MM.1S (cell line): ENCODE results near the gene AARS2.

Source experiments
- DNase-seq: peaks from one replicate; pipeline ENCODE4 v3.0.0-alpha.2; 2015
- H2AFZ ChIP-seq: fragments of 300-600 bp; sonication (generic); 2 replicates; pipeline ENCODE4 v1.6.0; 2016; ENCODE audit warnings: antibody characterized with exemption, low read length
- H3F3A ChIP-seq: fragments of 300-600 bp; sonication (generic); 2 replicates; pipeline ENCODE4 v1.6.1; 2016; ENCODE audit warnings: mild to moderate bottlenecking, antibody characterized with exemption, low read length, moderate library complexity, mixed read lengths; ENCODE audit not compliant: insufficient read depth
- H3K27ac ChIP-seq: fragments of 300-600 bp; sonication (generic); 2 replicates; pipeline ENCODE4 v1.5.1; 2016; ENCODE audit warnings: mild to moderate bottlenecking, low read length
- H3K27me3 ChIP-seq: fragments of 300-600 bp; sonication (generic); replicated peaks from 2 replicates; pipeline ENCODE4 v1.6.0; 2016; ENCODE audit warnings: low read length; ENCODE audit not compliant: insufficient read depth
- H3K36me3 ChIP-seq: fragments of 300-600 bp; sonication (generic); replicated peaks from 2 replicates; pipeline ENCODE4 v1.6.1; 2016; ENCODE audit warnings: mild to moderate bottlenecking, low read length, mixed read lengths; ENCODE audit not compliant: insufficient read depth
- H3K4me1 ChIP-seq: fragments of 300-600 bp; sonication (generic); 2 replicates; pipeline ENCODE4 v1.6.1; 2016; ENCODE audit warnings: low read length, mixed read lengths
- H3K4me2 ChIP-seq: fragments of 300-600 bp; sonication (generic); 2 replicates; pipeline ENCODE4 v1.6.0; 2016; ENCODE audit warnings: low read depth, low read length
- H3K4me3 ChIP-seq: fragments of 300-600 bp; sonication (generic); 2 replicates; pipeline ENCODE4 v1.5.1; 2016; ENCODE audit warnings: low read length, mixed read lengths
- H3K79me2 ChIP-seq: fragments of 300-600 bp; sonication (generic); 2 replicates; pipeline ENCODE4 v1.6.1; 2016; ENCODE audit warnings: mixed run types, low read length, mixed read lengths
- H3K9ac ChIP-seq: fragments of 300-600 bp; sonication (generic); 2 replicates; pipeline ENCODE4 v1.6.1; 2016; ENCODE audit warnings: low read length, mixed read lengths
- H3K9me2 ChIP-seq: fragments of 300-600 bp; sonication (generic); replicated peaks from 2 replicates; pipeline ENCODE4 v1.6.1; 2016; ENCODE audit warnings: mild to moderate bottlenecking, low read length, mixed read lengths; ENCODE audit not compliant: insufficient read depth
- H3K9me3 ChIP-seq: fragments of 300-600 bp; sonication (generic); replicated peaks from 2 replicates; pipeline ENCODE4 v1.6.1; 2016; ENCODE audit warnings: mild to moderate bottlenecking, low read length, mixed read lengths; ENCODE audit not compliant: insufficient read depth
- H4K20me1 ChIP-seq: fragments of 300-600 bp; sonication (generic); 2 replicates; pipeline ENCODE4 v1.6.1; 2016; ENCODE audit warnings: mild to moderate bottlenecking, low read length, moderate library complexity, mixed read lengths; ENCODE audit not compliant: insufficient read depth
- EZH2 ChIP-seq: fragments of 300-600 bp; sonication (generic); optimal IDR thresholded peaks from 2 replicates; pipeline ENCODE3; 2017; ENCODE audit warnings: low read depth, mild to moderate bottlenecking, antibody characterized with exemption, low read length, mixed read lengths
- EZH2phosphoT487 ChIP-seq: fragments of 300-600 bp; sonication (generic); IDR thresholded peaks from 2 replicates; pipeline ENCODE4 v1.6.1; 2018; ENCODE audit warnings: antibody characterized with exemption, low read length
- TF ChIP-seq, protein P1 (sequence below): fragments of 300-600 bp; sonication (generic); IDR thresholded peaks from 2 replicates; pipeline ENCODE4 v1.5.1; 2016; ENCODE audit warnings: antibody characterized with exemption, low read length, mixed read lengths

The AARS2 gene

DNA sequence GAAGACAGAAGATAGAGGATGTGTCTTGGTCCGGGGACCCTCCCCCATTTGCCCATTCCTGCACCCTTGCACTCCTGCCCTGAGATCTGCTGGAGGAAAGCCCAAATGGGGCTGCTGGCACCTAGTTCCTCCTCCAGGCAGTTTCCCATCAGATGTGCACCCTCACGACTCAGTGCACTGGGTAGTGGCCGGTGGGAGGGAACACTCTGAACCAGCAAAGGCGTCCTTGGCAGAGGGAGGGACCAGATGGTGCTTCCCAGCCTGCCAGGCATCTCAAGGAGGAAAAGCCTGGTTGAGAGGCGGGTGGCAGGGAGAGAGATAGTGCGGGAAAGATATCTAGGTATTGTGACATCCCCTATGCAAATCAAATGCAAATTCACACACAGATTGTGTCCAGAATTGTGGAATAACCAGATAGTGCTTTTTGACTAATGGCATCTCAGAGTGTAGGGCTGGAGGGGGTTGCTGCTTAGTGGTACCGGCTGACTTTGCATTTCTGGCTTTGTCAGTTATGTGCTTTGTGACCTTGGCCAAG is 23.4 kb downstream of the AARS2 start:
- Histone ChIP-seq H3K27ac (no peak overlapping the region), H3K36me3 (no peaks in the 10 kb centered on the region), H3K9me3 (no peaks in the 10 kb centered on the region), H4K20me1 (no peaks in the 10 kb centered on the region), H3K79me2 (no peaks in the 10 kb centered on the region), H3K4me3 (no peak overlapping the region), H3K9me2 (no peaks in the 10 kb centered on the region), H3K4me2 (no peak overlapping the region), H3K9ac (no peak overlapping the region), H3K27me3 (peaks cover 78% of the 10 kb centered on the region), H3F3A (no peaks in the 10 kb centered on the region), H2AFZ (no peak overlapping the region), H3K4me1 (no peaks in the 10 kb centered on the region)
- TF ChIP-seq EZH2phosphoT487 (no peak), EZH2 (no peak)
- TF ChIP-seq, protein P1, sequence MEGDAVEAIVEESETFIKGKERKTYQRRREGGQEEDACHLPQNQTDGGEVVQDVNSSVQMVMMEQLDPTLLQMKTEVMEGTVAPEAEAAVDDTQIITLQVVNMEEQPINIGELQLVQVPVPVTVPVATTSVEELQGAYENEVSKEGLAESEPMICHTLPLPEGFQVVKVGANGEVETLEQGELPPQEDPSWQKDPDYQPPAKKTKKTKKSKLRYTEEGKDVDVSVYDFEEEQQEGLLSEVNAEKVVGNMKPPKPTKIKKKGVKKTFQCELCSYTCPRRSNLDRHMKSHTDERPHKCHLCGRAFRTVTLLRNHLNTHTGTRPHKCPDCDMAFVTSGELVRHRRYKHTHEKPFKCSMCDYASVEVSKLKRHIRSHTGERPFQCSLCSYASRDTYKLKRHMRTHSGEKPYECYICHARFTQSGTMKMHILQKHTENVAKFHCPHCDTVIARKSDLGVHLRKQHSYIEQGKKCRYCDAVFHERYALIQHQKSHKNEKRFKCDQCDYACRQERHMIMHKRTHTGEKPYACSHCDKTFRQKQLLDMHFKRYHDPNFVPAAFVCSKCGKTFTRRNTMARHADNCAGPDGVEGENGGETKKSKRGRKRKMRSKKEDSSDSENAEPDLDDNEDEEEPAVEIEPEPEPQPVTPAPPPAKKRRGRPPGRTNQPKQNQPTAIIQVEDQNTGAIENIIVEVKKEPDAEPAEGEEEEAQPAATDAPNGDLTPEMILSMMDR, result no peak
- no peak for DNase-seq

DNA sequence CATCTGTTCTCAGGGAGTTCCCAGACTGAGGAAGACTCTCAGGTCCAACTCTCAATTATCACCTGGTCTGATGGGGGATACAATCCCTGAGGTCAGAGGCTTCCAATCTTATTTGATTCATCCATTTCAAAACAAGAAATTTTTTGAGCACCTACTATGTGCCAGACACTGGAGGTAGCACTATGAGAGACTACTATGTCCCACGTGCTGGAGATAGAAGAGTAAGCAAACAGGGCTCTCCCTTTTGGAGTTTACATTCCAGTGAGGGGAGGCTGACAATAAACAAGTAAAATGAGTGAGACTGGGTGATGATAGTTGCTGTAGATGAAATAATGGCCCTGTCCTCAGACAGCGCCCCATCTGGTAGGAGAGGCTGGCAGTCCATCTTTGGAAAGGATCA is 26.4 kb downstream of the AARS2 start:
- TF ChIP-seq EZH2, result no peak
- TF ChIP-seq, protein P1, result peak; percentile 8; the same call in 1 of the 2 replicates
- Histone ChIP-seq H3K4me2 (no peak overlapping the region), H3K27ac (no peak overlapping the region), H3K9me3 (no peaks in the 10 kb centered on the region), H3K36me3 (no peaks in the 10 kb centered on the region), H4K20me1 (no peaks in the 10 kb centered on the region), H3K9me2 (no peaks in the 10 kb centered on the region), H3K4me1 (no peaks in the 10 kb centered on the region), H3K79me2 (no peaks in the 10 kb centered on the region), H3K9ac (no peak overlapping the region), H3K27me3 (peaks cover 88% of the 10 kb centered on the region), H2AFZ (no peak overlapping the region), H3F3A (no peaks in the 10 kb centered on the region), H3K4me3 (no peak overlapping the region)
- DNase-seq, result no peak

DNA sequence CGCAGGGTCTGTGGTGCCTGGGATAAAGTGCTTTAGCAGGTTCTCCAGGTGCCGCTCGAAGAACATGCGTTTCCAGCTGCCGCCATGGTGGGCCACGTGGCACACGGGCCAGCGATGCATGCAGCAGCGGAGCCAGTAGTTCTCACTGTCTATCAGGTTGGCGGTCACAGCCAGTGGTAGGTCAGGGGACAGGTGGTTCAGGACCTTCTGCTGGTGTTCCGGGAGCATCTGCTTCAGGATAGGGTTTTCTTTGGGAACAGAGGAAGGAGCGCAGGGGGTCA is 26.9 kb downstream of the AARS2 start:
- peaks cover 88% of the 10 kb centered on the region for H3K27me3 ChIP-seq
- no peak overlapping the region for H3K9ac ChIP-seq
- no peaks in the 10 kb centered on the region for H3F3A ChIP-seq
- H3K9me2 ChIP-seq, result no peaks in the 10 kb centered on the region
- DNase-seq, result no peak
- H3K79me2 ChIP-seq, result no peaks in the 10 kb centered on the region
- H2AFZ ChIP-seq, result no peak overlapping the region
- H3K9me3 ChIP-seq, result no peaks in the 10 kb centered on the region
- no peak overlapping the region for H3K4me2 ChIP-seq
- no peak overlapping the region for H3K27ac ChIP-seq
- H3K4me3 ChIP-seq, result no peak overlapping the region
- no peaks in the 10 kb centered on the region for H3K36me3 ChIP-seq
- TF ChIP-seq, protein P1, result no peak
- no peak for TF ChIP-seq EZH2phosphoT487
- no peak for TF ChIP-seq EZH2
- H4K20me1 ChIP-seq, result no peaks in the 10 kb centered on the region
- H3K4me1 ChIP-seq, result no peaks in the 10 kb centered on the region
